NB4 (cell line): ENCODE results near the gene OR1F1.
A peak's percentile ranks its signal among the peaks of the same experiment; 100 is the strongest.

Experiments
- DNase-seq: peaks from one replicate; pipeline ENCODE4 v3.0.0; 2010; ENCODE audit warnings: low read depth
- H3K4me3 ChIP-seq: one replicate; pipeline ENCODE4 v1.5.1; 2011; ENCODE audit warnings: mild to moderate bottlenecking, low read depth, low read length, moderate library complexity
- MAX ChIP-seq: IDR thresholded peaks from 2 replicates; pipeline ENCODE4 v1.6.1; 2011; ENCODE audit warnings: low read depth, low read length
- MYC ChIP-seq: IDR thresholded peaks from 2 replicates; pipeline ENCODE4 v1.6.1; 2011; ENCODE audit warnings: low read depth, low read length
- POLR2A ChIP-seq: IDR thresholded peaks from 2 replicates; pipeline ENCODE4 v1.6.1; 2011; ENCODE audit warnings: mild to moderate bottlenecking; ENCODE audit not compliant: insufficient read length; ENCODE audit errors: extremely low read depth
- TF ChIP-seq, protein P1 (sequence below): IDR thresholded peaks from one replicate; pipeline ENCODE4 v1.5.1; 2012; ENCODE audit warnings: low read depth, low read length

The OR1F1 gene

DNA sequence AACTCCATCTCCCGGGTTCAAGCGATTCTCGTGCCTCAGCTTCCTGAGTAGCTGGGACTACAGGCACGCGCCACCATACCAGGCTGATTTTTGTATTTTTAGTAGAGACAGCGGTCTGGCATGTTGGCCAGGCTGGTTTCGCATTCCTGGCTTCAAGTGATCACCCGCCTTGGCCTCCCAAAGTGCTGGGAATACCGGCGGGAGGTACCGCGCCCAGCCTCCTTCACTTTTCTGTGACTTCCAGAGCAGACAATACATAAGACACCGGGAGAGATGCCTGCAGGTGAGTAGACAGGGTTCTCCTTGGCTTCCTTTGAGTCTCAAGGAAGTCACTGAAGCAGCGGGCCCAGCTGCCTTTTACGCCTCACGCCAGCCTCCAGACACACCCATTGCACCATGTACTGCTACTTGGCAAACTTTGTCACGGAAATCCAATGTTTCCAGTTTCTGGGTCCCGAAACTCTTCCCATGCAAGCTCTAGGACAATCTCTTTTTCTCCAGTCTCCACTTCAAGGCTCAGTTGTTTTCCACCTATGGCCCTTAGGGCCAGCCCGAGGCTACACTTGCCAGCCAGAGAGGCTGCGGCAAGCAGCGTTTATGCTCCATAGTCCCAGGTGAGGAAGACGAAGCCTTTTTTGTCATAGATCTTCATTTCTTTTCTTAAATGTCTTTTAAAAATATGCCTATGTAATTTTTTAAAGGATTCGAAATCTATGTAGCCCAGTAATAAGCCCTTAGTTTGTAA is 886 bp upstream of the OR1F1 start:
- TF ChIP-seq MAX (no peak), POLR2A (no peak), MYC (no peak)
- TF ChIP-seq, protein P1, sequence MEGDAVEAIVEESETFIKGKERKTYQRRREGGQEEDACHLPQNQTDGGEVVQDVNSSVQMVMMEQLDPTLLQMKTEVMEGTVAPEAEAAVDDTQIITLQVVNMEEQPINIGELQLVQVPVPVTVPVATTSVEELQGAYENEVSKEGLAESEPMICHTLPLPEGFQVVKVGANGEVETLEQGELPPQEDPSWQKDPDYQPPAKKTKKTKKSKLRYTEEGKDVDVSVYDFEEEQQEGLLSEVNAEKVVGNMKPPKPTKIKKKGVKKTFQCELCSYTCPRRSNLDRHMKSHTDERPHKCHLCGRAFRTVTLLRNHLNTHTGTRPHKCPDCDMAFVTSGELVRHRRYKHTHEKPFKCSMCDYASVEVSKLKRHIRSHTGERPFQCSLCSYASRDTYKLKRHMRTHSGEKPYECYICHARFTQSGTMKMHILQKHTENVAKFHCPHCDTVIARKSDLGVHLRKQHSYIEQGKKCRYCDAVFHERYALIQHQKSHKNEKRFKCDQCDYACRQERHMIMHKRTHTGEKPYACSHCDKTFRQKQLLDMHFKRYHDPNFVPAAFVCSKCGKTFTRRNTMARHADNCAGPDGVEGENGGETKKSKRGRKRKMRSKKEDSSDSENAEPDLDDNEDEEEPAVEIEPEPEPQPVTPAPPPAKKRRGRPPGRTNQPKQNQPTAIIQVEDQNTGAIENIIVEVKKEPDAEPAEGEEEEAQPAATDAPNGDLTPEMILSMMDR = no peak
- DNase-seq = no peak
- H3K4me3 ChIP-seq = peak overlapping the region; percentile 11

DNA sequence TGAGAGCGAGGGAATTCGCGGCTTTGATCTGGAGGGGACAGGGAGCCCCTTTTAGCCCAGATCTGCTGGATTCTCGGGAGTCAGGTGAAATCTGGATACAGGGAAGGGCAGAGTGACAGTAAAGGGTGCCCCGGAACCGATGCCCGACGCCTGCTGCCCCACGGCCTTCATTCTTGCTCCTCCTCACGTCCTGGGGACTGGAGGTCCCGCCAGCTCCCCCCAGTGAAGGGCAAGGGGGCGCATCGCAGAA is 596 bp downstream of the OR1F1 start:
- peak overlapping the region; percentile 46 for H3K4me3 ChIP-seq
- TF ChIP-seq POLR2A (no peak), MYC (no peak), MAX (no peak)
- TF ChIP-seq, protein P1 = no peak
- DNase-seq = no peak

GRCh38 chr16:3188925-3189825 is 1.2 kb downstream of the OR1F1 start:
- peak; percentile 64 for DNase-seq
- peak overlapping the region; percentile 46 for H3K4me3 ChIP-seq
- TF ChIP-seq MYC (no peak), MAX (no peak), POLR2A (no peak)
- TF ChIP-seq, protein P1 = no peak

- no peak overlapping the region for H3K4me3 ChIP-seq
- DNase-seq = no peak
- TF ChIP-seq MAX (no peak), MYC (no peak), POLR2A (no peak)
- TF ChIP-seq, protein P1 = no peak
Observed at GRCh38 chr16:3189869-3190268, 1.9 kb downstream of the OR1F1 start.

- DNase-seq = no peak
- no peak overlapping the region for H3K4me3 ChIP-seq
- TF ChIP-seq MAX (no peak), POLR2A (no peak), MYC (no peak)
- TF ChIP-seq, protein P1 = no peak
Observed at GRCh38 chr16:3190949-3191353, 2.9 kb downstream of the OR1F1 start.
